ENCODE results near the gene DENND5B.
"Not testable (repeated sequence)": the region's sequence is repeated elsewhere in the genome, so short reads cannot be mapped to it uniquely, and the experiment has no call there.

Gene DENND5B

GRCh38 chr12:31585895-31586294 is 5.0 kb downstream of the DENND5B start:
- in situ Hi-C loops (cut with HindIII; ENCODE audit: low pct_unique_long_range_greater_than_20kb, low sequenced_read_pairs), result no loop called here
- DNase-seq (ENCODE audit: low read depth in 1 of 2, low spot score in 1 of 2), result no peak
- TF ChIP-seq JUND (IDR thresholded peaks at IDR 0.05; ENCODE audit: low read depth), result no peak

- TF ChIP-seq JUND (IDR thresholded peaks at IDR 0.05; ENCODE audit: low read depth), result no peak
- DNase-seq (ENCODE audit: low read depth in 1 of 2, low spot score in 1 of 2), result no peak
- in situ Hi-C loops (cut with HindIII; ENCODE audit: low pct_unique_long_range_greater_than_20kb, low sequenced_read_pairs), result no loop called here
Measured at GRCh38 chr12:31585271-31585670, 5.7 kb downstream of the DENND5B start.

- TF ChIP-seq JUND (IDR thresholded peaks at IDR 0.05; ENCODE audit: low read depth), result no peak
- DNase-seq (ENCODE audit: low read depth in 1 of 2, low spot score in 1 of 2), result no peak
- in situ Hi-C loops (cut with HindIII; ENCODE audit: low pct_unique_long_range_greater_than_20kb, low sequenced_read_pairs), result no loop called here
Measured at GRCh38 chr12:31584782-31585181, 6.2 kb downstream of the DENND5B start.

GRCh38 chr12:31583878-31584277 is 7.1 kb downstream of the DENND5B start:
- TF ChIP-seq JUND (IDR thresholded peaks at IDR 0.05; ENCODE audit: low read depth), result no peak

GRCh38 chr12:31582155-31582554 is 8.8 kb downstream of the DENND5B start:
- no peak for DNase-seq (ENCODE audit: low read depth in 1 of 2, low spot score in 1 of 2)
- TF ChIP-seq JUND (IDR thresholded peaks at IDR 0.05; ENCODE audit: low read depth), result no peak
- in situ Hi-C loops (cut with HindIII; ENCODE audit: low pct_unique_long_range_greater_than_20kb, low sequenced_read_pairs), result no loop called here

More at GRCh38 chr12:31583878-31584277, 7.1 kb downstream of the DENND5B start:
- in situ Hi-C loops (cut with HindIII; ENCODE audit: low pct_unique_long_range_greater_than_20kb, low sequenced_read_pairs), result no loop called here
- no peak for DNase-seq (ENCODE audit: low read depth in 1 of 2, low spot score in 1 of 2)

- no peak for TF ChIP-seq JUND (IDR thresholded peaks at IDR 0.05; ENCODE audit: low read depth)
- in situ Hi-C loops (cut with HindIII; ENCODE audit: low pct_unique_long_range_greater_than_20kb, low sequenced_read_pairs), result no loop called here
- DNase-seq (ENCODE audit: low read depth in 1 of 2, low spot score in 1 of 2), result no peak
Measured at GRCh38 chr12:31578632-31579031, 12.3 kb downstream of the DENND5B start.

- no peak for DNase-seq (ENCODE audit: low read depth in 1 of 2, low spot score in 1 of 2)
- in situ Hi-C loops (cut with HindIII; ENCODE audit: low pct_unique_long_range_greater_than_20kb, low sequenced_read_pairs), result no loop called here
- no peak for TF ChIP-seq JUND (IDR thresholded peaks at IDR 0.05; ENCODE audit: low read depth)
Measured at GRCh38 chr12:31574803-31575575, 15.9 kb downstream of the DENND5B start.

- DNase-seq (ENCODE audit: low read depth in 1 of 2, low spot score in 1 of 2), result not testable (repeated sequence)
Measured at GRCh38 chr12:31574367-31574766, 16.6 kb downstream of the DENND5B start.

GRCh38 chr12:31572900-31573600 is 17.9 kb downstream of the DENND5B start:
- no peak for DNase-seq (ENCODE audit: low read depth in 1 of 2, low spot score in 1 of 2)
- no peak for TF ChIP-seq JUND (IDR thresholded peaks at IDR 0.05; ENCODE audit: low read depth)
- in situ Hi-C loops (cut with HindIII; ENCODE audit: low pct_unique_long_range_greater_than_20kb, low sequenced_read_pairs), result no loop called here

More at GRCh38 chr12:31574367-31574766, 16.6 kb downstream of the DENND5B start:
- in situ Hi-C loops (cut with HindIII; ENCODE audit: low pct_unique_long_range_greater_than_20kb, low sequenced_read_pairs), result not testable (repeated sequence)

GRCh38 chr12:31570880-31571279 is 20.1 kb downstream of the DENND5B start:
- in situ Hi-C loops (cut with HindIII; ENCODE audit: low pct_unique_long_range_greater_than_20kb, low sequenced_read_pairs), result no loop called here
- no peak for DNase-seq (ENCODE audit: low read depth in 1 of 2, low spot score in 1 of 2)
- no peak for TF ChIP-seq JUND (IDR thresholded peaks at IDR 0.05; ENCODE audit: low read depth)

GRCh38 chr12:31569517-31569916 is 21.4 kb downstream of the DENND5B start:
- in situ Hi-C loops (cut with HindIII; ENCODE audit: low pct_unique_long_range_greater_than_20kb, low sequenced_read_pairs); DNase-seq (ENCODE audit: low read depth in 1 of 2, low spot score in 1 of 2): not testable (repeated sequence)

GRCh38 chr12:31568498-31568897 is 22.4 kb downstream of the DENND5B start:
- no peak for TF ChIP-seq JUND (IDR thresholded peaks at IDR 0.05; ENCODE audit: low read depth)
- in situ Hi-C loops (cut with HindIII; ENCODE audit: low pct_unique_long_range_greater_than_20kb, low sequenced_read_pairs), result no loop called here
- no peak for DNase-seq (ENCODE audit: low read depth in 1 of 2, low spot score in 1 of 2)

GRCh38 chr12:31567029-31567428 is 23.9 kb downstream of the DENND5B start:
- no peak for TF ChIP-seq JUND (IDR thresholded peaks at IDR 0.05; ENCODE audit: low read depth)
- DNase-seq (ENCODE audit: low read depth in 1 of 2, low spot score in 1 of 2), result no peak
- in situ Hi-C loops (cut with HindIII; ENCODE audit: low pct_unique_long_range_greater_than_20kb, low sequenced_read_pairs), result no loop called here
